Lower leg skin (tissue), 4 donors: ENCODE measurements around the gene PLCH1. TPM values are rescaled to one million over a fixed set of nuclear protein-coding genes. Genes with fewer than 3 reads are reported as not detected.
"Not testable (repeated sequence)": the region's sequence is repeated elsewhere in the genome, so short reads cannot be mapped to it uniquely, and the experiment has no call there.

Experiments
- DNase-seq, 2 donors: peaks; one replicate each; pipeline ENCODE4 v3.0.0-alpha.2; 2019; ENCODE audit warnings: low spot score in 2 of 2
- H3K4me3 ChIP-seq: fragments of 200-600 bp; sonication (generic); 2 replicates; pipeline ENCODE4 v1.5.1; 2017; ENCODE audit warnings: mild to moderate bottlenecking, low read depth; ENCODE audit not compliant: poor library complexity, severe bottlenecking
- CTCF ChIP-seq, 3 donors: fragments of 450-650 bp; IDR thresholded peaks; one replicate each; pipeline ENCODE4 v1.5.1; 2016; ENCODE audit warnings: antibody characterized with exemption in 3 of 3, mild to moderate bottlenecking in 3 of 3, moderate library complexity in 2 of 3
- POLR2A ChIP-seq, 2 donors: fragments of 450-650 bp; IDR thresholded peaks; one replicate each; pipeline ENCODE4 v1.6.1; 2016 to 2017; ENCODE audit warnings: antibody characterized with exemption in 2 of 2, mild to moderate bottlenecking in 1 of 2, moderate library complexity in 1 of 2
- WGBS, 2 donors: methylation state at CpG; one replicate each; pipeline ENCODE4 v1.1.5; 2018; 5-methylcytosine and 5-hydroxymethylcytosine counted together
- intact Hi-C: fragments of 100-400 bp; cut with DNase I; formaldehyde crosslinking; loops from one replicate; pipeline ENCODE4 v1.15.0; 2023; ENCODE audit warnings: low total_unique reads
- total RNA-seq, 4 donors: library from RNA; depleted of rRNA; stranded (reverse); fragments of >200 nt; gene quantifications; one replicate each; pipeline ENCODE4 v1.1.0, GENCODE V29; 2016

The PLCH1 gene
- total RNA-seq, 4 donors from 2014 or later = 0.55 to 1.2 (median 0.79) TPM

GRCh38 chr3:155629056-155629455 is 115.8 kb downstream of the PLCH1 start:
- no peak for DNase-seq
- no peak overlapping the region for H3K4me3 ChIP-seq
- TF ChIP-seq POLR2A (IDR thresholded peaks at IDR 0.05) = no peak
- TF ChIP-seq CTCF (IDR thresholded peaks at IDR 0.05) = no peak
- WGBS, 2 donors = 65 to 66% methylated on average over 4 of the region's 4 CpGs
- intact Hi-C loops = no loop called here

- DNase-seq, intact Hi-C loops, H3K4me3 ChIP-seq: not testable (repeated sequence)
- 73 to 79% methylated on average over 3 of the region's 3 CpGs for WGBS, 2 donors
Measured at GRCh38 chr3:155622647-155623046, 122.2 kb downstream of the PLCH1 start.

- DNase-seq, intact Hi-C loops, H3K4me3 ChIP-seq: not testable (repeated sequence)
- 86 to 87% methylated on average over 5 of the region's 5 CpGs for WGBS, 2 donors
Measured at GRCh38 chr3:155620552-155620951, 124.3 kb downstream of the PLCH1 start.

GRCh38 chr3:155619118-155619915 is 125.6 kb downstream of the PLCH1 start:
- intact Hi-C loops = no loop called here
- no peak overlapping the region for H3K4me3 ChIP-seq
- TF ChIP-seq CTCF (IDR thresholded peaks at IDR 0.05) = no peak
- no peak for TF ChIP-seq POLR2A (IDR thresholded peaks at IDR 0.05)
- no peak for DNase-seq

- H3K4me3 ChIP-seq = no peak overlapping the region
- intact Hi-C loops = no loop called here
- TF ChIP-seq CTCF (IDR thresholded peaks at IDR 0.05) (no peak), POLR2A (IDR thresholded peaks at IDR 0.05) (no peak)
- no peak for DNase-seq
Measured at GRCh38 chr3:155618543-155618942, 126.3 kb downstream of the PLCH1 start.

- no peak for DNase-seq
- TF ChIP-seq POLR2A (IDR thresholded peaks at IDR 0.05) (no peak), CTCF (IDR thresholded peaks at IDR 0.05) (no peak)
- 82 to 90% methylated on average over 1 of the region's 1 CpG for WGBS, 2 donors
- intact Hi-C loops = no loop called here
- H3K4me3 ChIP-seq = no peak overlapping the region
Measured at GRCh38 chr3:155617346-155617925, 127.4 kb downstream of the PLCH1 start.

GRCh38 chr3:155615141-155615540 is 129.7 kb downstream of the PLCH1 start:
- intact Hi-C loops, H3K4me3 ChIP-seq, DNase-seq: not testable (repeated sequence)
- 96 to 100% methylated on average over 1 of the region's 1 CpG for WGBS, 2 donors

GRCh38 chr3:155614410-155614809 is 130.5 kb downstream of the PLCH1 start:
- intact Hi-C loops, DNase-seq: not testable (repeated sequence)

More at GRCh38 chr3:155614410-155614809, 130.5 kb downstream of the PLCH1 start:
- H3K4me3 ChIP-seq = not testable (repeated sequence)
